Measurements from ENCODE around the gene MAPK9.

Gene MAPK9

GRCh38 chr5:180291234-180291940 lies 496 bp downstream of the MAPK9 start:
- DNase-seq: peak; percentile 19

DNA sequence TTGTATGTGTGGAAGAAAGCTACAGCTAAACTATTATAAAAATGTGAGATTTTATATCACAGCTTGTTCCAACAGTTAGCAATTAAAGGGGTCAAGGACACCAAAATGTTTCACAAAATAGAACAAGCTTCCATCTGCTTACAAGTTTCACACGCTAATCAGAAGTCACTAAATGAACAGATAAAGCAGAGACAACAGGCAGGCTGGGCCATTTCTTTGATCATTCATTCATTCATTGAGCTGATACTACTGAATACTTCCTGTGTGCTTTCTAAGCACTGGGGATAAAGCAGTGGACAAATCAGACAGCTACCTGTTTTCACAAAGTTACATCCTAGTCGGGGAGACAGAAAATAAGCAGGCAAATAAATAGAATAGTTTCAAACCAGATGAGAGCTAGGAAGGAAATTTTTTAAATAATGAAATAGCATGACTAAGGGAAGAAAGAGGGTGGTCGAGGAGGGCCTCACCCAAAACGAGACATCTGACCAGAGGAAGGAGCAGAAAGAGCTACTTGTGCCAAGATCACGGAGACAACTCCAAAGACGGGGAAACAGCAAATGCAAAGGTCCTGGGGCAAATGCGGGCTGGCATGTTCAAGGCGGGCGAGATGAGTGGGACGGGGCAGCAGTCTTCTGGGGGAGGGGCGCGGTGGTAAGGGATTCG lies 1.2 kb downstream of the MAPK9 start:
- peak; percentile 20 for DNase-seq

DNA sequence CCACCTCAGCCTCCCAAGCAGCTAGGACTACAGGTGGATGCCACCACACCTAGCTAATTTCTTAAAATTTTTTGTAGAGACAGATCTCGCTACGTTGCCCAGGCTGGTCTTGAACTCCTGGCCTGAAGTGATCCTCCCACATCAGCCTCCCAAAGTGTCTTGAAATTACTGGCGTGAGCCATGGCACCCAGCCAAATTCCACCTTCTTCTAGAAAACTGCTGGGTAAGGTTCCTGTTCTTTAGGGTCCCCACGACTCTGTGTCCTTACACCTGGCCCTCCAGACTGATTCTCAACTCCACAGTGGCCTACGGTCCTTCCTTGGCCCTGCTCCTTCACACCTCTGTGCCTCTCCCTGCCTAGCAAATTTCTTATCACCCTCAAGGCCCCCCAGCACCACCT lies 1.9 kb downstream of the MAPK9 start:
- DNase-seq: no peak

- DNase-seq: no peak
Observed at GRCh38 chr5:180289433-180289832, 2.5 kb downstream of the MAPK9 start.

GRCh38 chr5:180287868-180288267 lies 4.0 kb downstream of the MAPK9 start:
- no peak for DNase-seq

- no peak for DNase-seq
Observed at GRCh38 chr5:180287404-180287803, 4.5 kb downstream of the MAPK9 start.

DNA sequence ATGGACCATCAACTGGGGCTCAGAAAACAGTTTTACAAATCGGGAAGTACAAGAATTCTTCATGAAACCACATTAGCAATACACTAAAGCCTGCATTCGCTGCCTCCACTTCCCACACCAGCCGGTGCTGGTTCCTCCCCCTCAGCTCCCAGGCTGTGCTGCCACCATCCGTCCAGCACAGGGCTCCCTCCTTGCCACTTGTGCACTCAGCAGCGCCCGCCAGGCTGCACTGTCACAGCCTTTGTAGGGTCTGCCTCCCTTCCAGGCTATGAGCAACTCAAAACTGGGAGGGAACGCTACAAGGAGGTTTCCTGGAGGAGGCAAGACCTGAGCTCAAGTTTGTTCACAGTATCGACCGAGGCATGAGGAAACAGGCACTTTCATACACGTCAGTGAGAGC lies 7.7 kb downstream of the MAPK9 start:
- DNase-seq: no peak

DNA sequence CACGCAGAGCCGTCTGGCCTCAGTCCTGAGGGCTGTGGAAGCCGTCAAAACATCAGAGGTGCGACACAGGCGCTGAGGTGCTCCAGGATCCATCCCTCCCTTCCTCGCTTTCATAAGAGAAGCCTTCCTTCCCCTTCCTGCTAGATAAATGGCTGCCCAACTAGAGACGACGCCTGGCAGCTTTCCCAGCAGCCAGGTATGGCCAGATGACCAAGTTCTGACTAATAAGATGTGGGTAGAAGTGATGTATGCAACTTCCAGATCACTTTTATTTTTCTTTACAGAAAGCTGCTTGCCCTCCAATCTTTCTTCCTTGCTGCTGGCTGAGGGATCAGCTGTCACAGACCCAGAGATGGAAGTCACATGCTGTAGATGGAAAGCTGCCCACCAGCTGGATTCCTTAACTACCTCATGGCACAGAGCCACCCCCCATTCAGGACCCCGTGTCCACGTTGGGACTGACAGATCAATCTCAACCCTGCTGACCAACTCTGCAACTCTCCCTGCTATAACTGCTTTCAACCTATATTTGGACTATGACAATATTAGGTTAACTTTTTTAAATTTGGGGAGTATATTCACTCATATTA lies 8.8 kb downstream of the MAPK9 start:
- DNase-seq: no peak

DNA sequence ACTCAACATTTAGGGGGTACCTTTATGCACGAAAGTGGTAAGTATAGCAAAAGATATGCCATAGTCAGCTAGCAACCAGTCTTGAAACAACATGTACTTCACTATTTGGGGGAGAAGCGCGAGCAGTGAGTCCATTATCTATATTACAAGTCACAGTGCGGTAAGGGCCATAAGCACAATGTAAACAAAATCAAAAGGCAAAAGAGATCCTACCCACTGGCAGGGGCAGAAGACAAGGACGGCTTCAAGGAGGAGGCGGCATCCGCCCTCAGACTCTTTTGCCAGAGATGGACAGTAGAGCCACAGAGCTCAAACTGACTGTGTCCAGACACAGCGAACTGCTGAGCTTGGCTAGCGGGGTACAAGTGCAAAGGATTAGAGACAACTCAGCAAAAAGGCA lies 9.6 kb downstream of the MAPK9 start:
- no peak for DNase-seq

DNA sequence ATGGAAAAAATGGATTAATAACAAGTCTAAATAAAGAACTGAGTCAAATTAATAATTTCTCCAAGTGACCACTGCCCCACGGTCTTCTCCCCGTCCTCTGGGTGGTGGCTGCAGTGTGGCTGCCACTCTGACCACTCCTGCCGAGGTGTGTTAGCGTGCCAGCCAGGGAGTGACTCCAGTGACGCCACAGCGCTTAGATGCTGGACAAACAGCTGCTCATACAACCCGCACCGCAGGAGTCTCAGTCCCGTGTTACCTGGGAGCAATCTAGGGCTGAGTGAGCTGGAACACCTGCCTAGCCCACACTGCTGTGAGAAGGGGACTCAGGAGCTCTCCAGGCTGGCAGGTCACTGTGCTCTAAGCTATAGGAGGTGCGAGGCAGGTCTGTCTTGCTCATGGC lies 10.2 kb downstream of the MAPK9 start:
- no peak for DNase-seq

DNA sequence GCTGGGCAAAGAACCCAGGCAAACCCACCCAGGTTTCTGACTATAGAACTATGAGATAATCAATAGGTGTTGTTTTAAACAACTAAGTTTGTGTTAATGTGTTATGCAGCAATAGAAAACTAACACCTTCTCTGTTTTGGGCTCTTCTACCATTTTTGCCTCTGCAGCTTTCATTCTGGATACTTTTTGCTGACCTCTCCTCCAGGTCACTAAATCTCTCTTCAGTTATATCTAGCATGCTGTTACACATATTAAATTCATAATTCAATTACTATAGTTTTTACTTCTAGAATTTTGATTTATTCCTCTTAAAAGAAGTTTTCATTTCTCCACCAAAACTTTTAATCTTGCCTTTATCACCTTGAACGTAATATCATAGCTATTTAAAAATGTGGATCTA lies 17.2 kb downstream of the MAPK9 start:
- DNase-seq: no peak

- DNase-seq: no peak
Observed at GRCh38 chr5:180271221-180271620, 20.7 kb downstream of the MAPK9 start.

GRCh38 chr5:180259260-180259611 lies 32.6 kb downstream of the MAPK9 start:
- DNase-seq: no peak

DNA sequence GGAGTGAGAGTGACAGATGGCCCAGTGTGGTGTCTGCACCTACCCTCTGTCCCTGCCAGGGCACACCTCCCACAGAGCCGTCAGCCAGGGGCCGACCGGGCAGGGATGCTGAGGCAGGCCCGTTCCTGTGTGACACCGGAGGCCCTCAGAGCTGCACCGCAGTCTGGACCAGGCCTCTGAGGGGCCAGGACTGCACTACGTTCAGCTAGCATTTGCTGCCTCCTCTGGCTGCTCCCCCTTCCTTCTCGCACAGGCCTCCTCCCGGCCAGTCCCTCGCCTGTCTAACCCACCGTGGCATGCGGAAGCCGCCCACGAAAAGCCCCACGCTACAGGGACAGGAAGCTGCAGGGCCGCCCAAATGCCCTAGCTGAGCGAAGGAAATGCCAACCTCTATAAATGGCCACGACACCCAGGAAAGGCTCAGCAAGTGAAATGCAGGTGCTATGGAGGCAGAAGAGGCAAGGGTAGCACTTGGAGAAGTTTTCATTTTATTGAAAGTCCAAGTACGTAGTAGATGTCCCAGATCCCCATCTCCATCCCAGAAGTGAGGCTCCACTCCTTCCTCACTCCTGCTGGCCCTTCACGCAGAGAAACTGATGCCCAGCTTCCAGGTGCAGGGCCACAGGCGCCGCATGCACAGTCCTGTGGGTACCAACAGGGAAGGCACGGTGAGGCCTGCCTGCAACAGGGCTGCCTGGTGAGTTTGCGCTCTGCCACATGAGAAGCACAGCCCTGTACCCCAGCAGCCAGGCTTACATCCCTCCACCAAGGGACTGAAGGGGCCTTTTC lies 38.7 kb downstream of the MAPK9 start:
- no peak for DNase-seq

DNA sequence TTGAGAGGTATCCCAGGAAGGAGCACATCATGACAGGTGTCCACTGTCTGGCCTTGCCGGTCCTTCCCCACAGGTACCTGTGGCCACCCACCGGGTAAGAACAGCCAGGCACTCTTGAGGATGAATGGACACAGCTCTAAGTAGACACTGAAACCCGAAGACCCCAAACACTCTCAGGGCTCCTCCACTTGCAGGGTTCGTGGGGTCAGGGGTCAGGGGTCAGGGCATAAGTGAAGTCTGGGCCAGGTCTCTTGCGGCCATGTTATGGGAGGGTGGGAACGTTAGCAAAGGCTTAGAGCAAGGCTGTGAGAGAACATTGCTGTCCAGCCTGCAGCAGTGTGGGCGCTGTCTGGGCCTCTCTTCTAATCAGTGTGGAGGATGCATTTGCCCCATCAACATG lies 40.0 kb downstream of the MAPK9 start:
- no peak for DNase-seq

DNA sequence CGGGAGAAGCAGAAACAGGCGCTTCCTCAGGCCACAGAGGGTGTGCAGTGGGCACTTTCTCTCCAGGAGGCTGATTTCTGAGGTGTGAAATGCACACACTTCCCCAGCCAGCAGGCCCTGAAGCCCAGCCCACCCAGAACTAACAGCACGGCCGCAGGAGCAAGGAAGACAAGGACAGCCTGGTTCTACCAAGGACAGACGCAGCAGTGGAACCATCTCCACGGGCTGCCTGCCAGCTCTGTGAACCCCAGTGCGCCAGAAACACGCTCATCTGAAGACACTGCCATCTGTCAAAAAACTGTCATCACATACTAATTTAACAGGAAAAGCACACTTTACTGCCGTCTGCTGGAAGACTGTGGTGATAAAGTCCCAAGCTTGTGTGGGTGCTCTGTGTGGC lies 40.7 kb downstream of the MAPK9 start:
- DNase-seq: no peak

DNA sequence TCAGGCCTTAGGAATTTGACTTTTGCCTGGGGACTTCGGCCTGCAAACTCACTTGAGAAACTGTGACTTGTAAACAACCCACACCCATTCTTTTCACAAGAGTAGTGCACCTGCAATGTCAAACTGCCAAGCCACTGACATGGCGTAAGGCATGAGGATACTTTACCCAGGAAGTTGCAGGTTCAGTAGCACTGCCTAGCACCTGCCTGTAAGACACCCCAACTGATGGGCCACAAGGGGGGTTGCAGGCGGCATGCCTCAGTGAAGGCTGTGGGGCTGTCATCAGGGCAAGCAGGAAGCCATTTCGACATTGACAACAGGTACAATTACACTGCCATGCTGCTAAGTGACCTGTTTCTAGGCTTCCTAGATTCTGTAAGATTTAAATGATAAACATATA lies 41.6 kb downstream of the MAPK9 start:
- no peak for DNase-seq

- no peak for DNase-seq
Observed at GRCh38 chr5:180241600-180241999, 50.3 kb downstream of the MAPK9 start.

- no peak for DNase-seq
Observed at GRCh38 chr5:180238631-180239030, 53.3 kb downstream of the MAPK9 start.

DNA sequence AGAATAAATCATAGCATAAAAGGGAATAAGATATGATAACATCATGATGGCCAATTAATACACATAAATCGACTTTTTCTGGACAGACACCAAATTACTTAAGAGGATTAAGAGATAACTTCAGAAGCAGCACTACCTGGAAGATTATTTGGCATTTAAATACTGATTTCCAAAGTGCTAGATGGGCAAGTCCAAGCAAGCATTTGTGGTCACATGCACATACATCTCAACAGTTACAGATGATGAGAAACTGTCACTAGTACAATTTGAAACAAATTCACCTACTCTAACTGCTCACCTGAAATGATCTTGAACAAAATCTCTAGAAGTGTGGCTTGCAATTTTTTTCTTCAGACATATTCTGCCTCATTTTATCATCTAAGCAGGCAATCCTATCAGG lies 56.0 kb downstream of the MAPK9 start:
- no peak for DNase-seq

DNA sequence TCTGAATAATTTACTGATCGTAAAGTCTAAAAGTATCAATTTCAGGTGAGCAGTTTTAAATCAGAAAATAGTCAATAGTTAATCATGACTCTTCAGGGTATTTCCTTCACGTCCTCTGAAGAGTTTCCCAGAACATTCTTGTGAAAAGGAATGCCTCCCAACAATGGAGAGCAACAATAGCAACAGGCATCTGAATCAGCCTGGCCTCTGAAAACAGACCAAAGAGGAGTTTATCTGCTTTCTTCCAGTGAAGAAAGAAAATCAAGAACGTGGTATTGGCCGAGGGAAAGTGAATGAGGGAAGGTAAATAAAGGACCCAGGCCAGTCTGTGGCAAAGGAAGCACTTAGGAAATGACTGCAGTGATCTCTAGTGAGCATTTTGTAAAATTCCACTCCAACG lies 56.8 kb downstream of the MAPK9 start:
- no peak for DNase-seq

- no peak for DNase-seq
Observed at GRCh38 chr5:180234271-180234670, 57.6 kb downstream of the MAPK9 start.

DNA sequence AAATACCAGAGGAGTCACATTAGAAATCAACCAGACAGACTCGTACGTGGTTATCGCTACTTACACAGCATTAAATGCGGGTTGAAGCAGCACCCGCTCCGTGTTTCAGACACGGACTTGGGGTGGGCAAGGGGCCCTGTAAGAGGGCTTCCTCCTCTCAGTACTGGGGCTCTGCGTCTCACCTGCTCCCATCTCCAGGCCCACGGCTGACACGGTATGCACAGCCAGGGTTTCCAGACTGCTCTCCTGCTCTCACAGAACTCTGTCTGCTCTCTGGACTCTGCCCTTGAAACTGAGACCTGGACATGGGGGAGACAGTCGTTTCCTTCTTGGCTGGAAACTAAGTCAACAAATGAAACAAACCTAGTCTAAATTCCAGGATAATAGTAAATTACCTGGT lies 58.2 kb downstream of the MAPK9 start:
- DNase-seq: no peak

- DNase-seq: no peak
Observed at GRCh38 chr5:180230017-180230416, 61.9 kb downstream of the MAPK9 start.
